ENCODE data around the gene PCBD1.
"Not testable (repeated sequence)": the region's sequence is repeated elsewhere in the genome, so short reads cannot be mapped to it uniquely, and the experiment has no call there.

The PCBD1 gene

GRCh38 chr10:70887804-70888800, at the start of gene PCBD1:
PCBD1 (minus strand) TSS chr10:70888565; CDS start chr10:70888533, 32 bp downstream.
- DNase-seq (ENCODE audit: low read depth in 3 of 3): peak; percentile 22 to 62 (median 31)

DNA sequence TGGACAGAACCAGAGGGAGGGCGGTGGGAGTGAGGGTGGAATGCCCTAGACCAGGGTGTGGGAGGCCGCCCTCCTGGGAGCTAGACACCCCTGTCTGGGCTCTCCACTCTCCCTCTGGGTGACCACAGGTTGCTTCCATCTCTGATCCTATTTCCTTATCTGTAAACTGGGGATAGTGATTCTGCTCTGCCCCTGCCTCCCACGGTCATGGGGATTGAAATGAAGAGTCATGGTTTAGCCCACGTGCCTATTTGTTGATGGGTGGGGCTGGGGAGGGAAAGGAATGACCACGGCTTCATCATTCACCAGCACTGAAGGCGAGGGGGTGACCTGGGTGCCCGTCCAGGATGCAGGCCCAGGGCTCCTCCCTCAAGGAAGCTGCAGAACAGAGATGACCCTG, 49.3 kb upstream of the PCBD1 start:
- no peak for DNase-seq (ENCODE audit: low read depth in 3 of 3)

GRCh38 chr10:70936111-70936510, 47.7 kb upstream of the PCBD1 start:
- DNase-seq (ENCODE audit: low read depth in 3 of 3): no peak

DNA sequence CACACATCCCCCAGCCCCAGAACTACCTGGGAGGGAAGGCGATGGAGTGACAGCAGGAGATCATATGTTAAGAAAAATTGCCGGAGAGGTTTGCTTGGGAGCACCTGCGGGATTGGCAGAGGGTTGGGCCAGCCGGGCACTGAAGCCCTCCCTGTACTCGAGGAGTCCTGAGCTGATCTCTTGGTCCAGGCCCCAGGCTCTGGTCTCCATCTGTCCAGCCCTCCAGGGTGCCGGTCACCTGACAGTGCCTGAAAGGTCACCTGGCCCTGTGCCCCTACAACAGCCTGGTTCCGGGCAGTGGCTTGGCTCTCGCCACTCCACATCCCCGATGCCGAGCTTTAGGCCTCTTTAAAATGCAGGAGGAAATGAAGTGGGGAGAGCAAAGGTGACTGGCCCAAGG, 47.3 kb upstream of the PCBD1 start:
- no peak for DNase-seq (ENCODE audit: low read depth in 3 of 3)

DNA sequence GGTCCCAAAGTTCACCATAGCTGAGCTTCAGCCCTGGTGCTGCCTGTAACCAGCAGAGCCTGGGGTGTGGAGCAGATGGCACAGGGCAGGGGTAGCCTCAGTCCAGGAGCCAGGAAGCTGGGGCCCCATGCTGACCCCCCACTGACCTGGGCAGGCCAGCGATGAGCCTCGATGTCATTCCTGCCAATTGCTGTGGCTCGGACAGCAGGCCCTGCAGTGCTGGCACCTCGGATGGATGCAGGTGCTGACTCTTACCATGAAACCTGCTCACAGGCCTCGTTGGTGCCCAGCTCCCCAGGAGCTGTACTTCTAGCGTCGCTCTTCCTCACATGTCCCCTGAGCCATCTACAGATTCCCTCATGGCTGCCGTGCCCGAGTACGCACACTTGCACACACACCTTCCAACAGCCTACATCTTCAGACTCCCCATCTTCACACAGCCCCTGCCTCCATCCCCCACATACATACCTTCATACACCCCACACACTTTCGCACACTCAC, 46.8 kb upstream of the PCBD1 start:
- DNase-seq (ENCODE audit: low read depth in 3 of 3): no peak

DNA sequence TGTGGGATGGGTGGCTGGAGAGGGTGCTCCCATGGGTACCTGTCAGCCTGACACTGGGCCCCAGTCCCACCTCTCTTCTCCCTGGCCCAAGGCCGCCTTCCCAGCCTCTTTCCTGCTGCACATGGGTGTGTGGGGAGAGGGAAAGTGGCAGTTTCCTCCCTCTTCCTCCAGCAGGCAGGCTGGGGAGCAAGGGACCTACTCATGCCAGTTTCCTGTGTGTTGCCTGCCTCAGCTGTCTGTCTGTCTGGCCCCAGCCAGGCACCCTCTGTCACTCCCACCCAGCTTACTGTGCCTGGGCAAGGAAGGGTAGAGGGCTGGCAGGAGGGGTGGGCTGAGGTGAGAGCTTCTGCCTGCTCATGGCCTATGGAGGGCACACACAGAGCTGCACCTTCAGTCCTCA, 46.3 kb upstream of the PCBD1 start:
- DNase-seq (ENCODE audit: low read depth in 3 of 3): no peak

DNA sequence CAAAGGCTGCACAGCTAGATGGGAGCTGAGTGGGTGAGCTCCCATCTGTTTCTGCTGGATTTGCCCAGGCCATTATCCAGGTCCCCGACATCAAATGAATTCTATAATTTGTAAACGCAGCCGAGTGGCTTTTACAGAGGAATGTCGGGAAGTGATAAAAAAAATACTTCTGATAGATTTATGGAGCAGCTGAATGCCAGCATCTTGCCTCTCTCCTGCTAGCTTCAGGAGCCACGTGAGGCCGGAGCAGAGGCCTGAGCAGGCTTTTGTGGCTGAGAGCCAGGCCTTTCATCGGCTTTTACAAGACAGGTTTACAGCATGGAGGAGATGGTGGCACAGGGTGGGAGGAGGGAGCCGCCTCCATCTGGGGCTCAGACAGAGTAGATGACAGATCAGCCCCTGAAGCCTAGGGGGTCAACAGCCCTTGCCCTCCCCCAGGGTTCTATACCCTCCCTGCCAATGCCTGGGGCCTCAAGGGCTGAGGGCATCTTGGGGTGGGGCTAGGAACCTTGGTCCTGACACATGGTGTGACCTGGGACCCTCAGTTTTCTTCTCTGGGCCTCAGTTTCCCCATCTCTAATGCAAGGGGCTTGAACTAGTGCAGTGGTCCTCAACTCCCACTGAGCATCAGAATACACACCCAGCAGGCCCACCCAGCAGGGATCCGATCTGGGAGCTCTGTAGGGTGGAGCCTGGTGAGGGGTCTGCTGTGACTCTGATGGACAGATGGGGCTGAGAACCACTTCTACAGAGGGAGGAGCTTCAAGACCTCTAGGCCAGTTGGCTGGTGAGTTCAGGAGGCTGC, 44.2 kb upstream of the PCBD1 start:
- DNase-seq (ENCODE audit: low read depth in 3 of 3): no peak

GRCh38 chr10:70931168-70931815, 42.9 kb upstream of the PCBD1 start:
- DNase-seq (ENCODE audit: low read depth in 3 of 3): no peak

- DNase-seq (ENCODE audit: low read depth in 3 of 3): no peak
These were observed 42.1 kb upstream of the PCBD1 start for GRCh38 chr10:70930263-70931000.

GRCh38 chr10:70928140-70928539, 39.8 kb upstream of the PCBD1 start:
- DNase-seq (ENCODE audit: low read depth in 3 of 3): no peak

- no peak for DNase-seq (ENCODE audit: low read depth in 3 of 3)
These were observed 39.0 kb upstream of the PCBD1 start for GRCh38 chr10:70927189-70927943.

DNA sequence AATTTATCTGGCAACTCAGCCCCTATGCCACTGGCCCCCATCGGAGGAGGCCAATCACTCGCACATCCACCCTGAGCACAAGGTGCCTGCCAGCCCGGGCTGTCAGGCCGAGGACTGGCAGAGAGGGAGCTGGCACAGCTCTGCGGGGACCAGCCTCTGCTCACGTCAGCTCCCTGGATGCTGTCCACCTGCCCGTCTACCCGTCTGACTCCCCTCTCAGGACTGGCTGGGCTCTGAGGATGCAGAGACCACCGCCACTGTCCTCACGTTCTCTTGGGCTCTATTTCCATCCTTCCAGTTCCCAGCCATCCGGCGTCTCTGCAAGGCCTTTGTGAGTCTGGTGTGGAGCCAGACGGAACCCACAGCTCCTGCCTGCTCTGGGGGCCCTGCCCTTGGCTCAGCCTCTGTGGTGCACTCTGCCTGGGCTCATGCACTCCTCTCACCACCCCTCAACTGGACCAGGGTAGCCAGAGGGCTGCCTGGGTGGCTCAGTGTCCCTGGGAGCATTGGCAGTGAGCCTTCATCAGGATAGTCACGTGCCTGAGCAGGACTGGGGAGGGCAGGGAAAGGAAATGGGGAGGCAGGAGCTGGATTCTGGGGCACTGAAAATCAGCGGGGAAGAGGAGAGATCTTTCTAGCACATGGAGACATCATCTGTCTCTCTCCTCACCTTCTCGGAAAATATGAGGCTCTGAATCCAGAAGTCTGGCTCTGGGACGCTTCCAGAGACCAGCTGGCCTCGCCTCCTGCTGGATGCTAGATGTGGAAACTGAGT, 38.0 kb upstream of the PCBD1 start:
- DNase-seq (ENCODE audit: low read depth in 3 of 3): no peak

GRCh38 chr10:70925377-70926225, 37.2 kb upstream of the PCBD1 start:
- peak; percentile 5 to 55 (median 22) for DNase-seq (ENCODE audit: low read depth in 3 of 3)

- DNase-seq (ENCODE audit: low read depth in 3 of 3): no peak
These were observed 35.3 kb upstream of the PCBD1 start for GRCh38 chr10:70923696-70924095.

DNA sequence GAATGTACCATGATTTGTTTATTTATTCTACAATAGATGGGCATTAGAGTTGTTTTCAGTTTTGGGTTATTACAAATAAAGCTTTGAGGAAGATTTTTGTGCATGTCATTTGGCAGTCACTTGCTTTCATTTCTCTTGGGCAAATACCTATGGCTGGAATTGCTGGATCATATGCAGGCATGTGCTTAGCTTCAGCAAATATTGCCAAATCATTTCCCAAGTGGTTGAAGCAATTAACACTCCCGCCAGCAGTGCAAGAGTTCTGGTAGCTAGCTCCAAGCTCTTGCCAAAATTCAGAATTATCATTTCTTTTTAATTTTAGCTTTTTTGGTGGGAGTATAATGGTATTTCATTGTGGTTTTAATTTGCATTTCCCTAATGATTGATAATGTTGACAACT, 32.9 kb upstream of the PCBD1 start:
- no peak for DNase-seq (ENCODE audit: low read depth in 3 of 3)

GRCh38 chr10:70920519-70920918, 32.2 kb upstream of the PCBD1 start:
- no peak for DNase-seq (ENCODE audit: low read depth in 3 of 3)

DNA sequence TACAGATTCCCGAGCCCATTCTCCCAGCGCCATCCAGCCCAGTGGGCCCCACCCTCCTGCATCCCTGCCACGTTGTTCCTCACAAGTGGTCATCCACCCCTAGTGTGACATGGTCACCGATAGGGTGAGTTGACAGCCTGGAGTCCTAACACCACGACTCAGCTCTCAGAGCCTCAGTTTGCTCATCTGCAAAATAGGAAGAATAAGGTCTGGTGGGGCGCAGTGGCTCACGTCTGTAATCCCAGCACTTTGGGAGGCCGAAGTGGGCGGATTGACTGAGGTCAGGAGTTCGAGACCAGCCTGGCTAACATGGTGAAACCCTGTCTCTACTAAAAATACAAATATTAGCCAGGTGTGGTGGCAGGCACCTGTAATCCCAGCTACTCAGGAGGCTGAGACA, 31.5 kb upstream of the PCBD1 start:
- DNase-seq (ENCODE audit: low read depth in 3 of 3): not testable (repeated sequence)

DNA sequence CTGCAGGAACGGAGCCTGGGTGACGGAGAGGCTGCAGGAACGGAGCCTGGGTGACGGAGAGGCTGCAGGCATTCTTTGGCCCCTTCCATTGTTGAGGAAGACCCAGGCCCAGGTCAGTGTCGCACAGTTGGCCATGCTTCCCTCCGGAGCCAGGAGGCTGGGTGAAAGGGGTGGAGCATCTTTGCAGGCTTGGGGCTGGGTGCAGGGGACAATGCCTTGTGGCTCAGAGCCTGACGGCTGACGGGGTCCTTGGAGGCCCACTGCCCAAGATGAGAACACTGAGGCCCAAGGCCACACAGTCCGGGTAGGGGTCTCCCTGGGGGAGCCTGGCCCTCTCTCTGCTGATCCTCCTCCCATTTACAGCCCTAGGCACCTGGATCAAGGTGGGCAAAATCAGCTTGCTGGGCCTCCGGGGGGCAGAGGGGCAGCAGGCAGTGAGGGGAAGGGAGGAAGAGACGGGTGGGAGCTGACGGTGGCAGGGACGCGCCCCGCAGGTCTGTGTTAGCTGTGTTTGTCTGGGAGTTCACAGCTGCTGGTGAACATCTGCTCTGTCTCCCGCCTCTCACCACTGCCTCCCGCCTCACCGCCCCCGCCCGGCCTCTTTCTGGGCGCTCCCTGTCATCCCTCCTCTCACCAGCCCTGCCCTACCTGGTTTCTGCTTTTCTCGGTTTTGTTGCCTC, 30.6 kb upstream of the PCBD1 start:
- no peak for DNase-seq (ENCODE audit: low read depth in 3 of 3)

Measured in stimulated activated CD4-positive, alpha-beta T cell treated with anti-CD3 and anti-CD28 coated beads, TNF-alpha, amount 100 ng/mL, for 24 hours (primary cell).